Right lobe of liver (tissue), 6 donors: ENCODE data around the gene TICAM1. TPM values are rescaled to one million over a fixed set of nuclear protein-coding genes. Genes with fewer than 3 reads are reported as not detected.
"Not testable (repeated sequence)": the region's sequence is repeated elsewhere in the genome, so short reads cannot be mapped to it uniquely, and the experiment has no call there.

Experiments used
- ATAC-seq, 4 donors: fragments of 200-7000 bp; cut with Tn5 transposase; one replicate each; pipeline ENCODE4 v1.9.1; 2020; ENCODE audit warnings: mild to moderate bottlenecking in 4 of 4, moderate library complexity in 4 of 4
- DNase-seq, 3 donors: peaks; one replicate each; pipeline ENCODE4 v3.0.0-alpha.2; 2020
- H3K27ac ChIP-seq, 3 donors: fragments of 200-600 bp; one replicate each; pipeline ENCODE4 v1.8.0; 2022
- H3K27me3 ChIP-seq, 2 donors: fragments of 200-600 bp; one replicate each; pipeline ENCODE4 v1.8.0; 2022
- H3K36me3 ChIP-seq, 4 donors: fragments of 200-600 bp; sonication (generic) in 1 of 4; one replicate each; pipeline versions ENCODE4 v1.5.1 to v1.8.0; 2017 to 2022; ENCODE audit warnings: control low read depth in 1 of 4
- H3K4me1 ChIP-seq, 4 donors: fragments of 200-600 bp; sonication (generic) in 1 of 4; one replicate each; pipeline versions ENCODE4 v1.5.1 to v1.8.0; 2017 to 2022; ENCODE audit warnings: control low read depth in 1 of 4
- H3K4me3 ChIP-seq, 3 donors: fragments of 200-600 bp; one replicate each; pipeline ENCODE4 v1.8.0; 2022
- H3K9me3 ChIP-seq, 4 donors: fragments of 200-600 bp; sonication (generic) in 1 of 4; one replicate each; pipeline versions ENCODE4 v1.5.1 to v1.8.0; 2017 to 2022; ENCODE audit warnings: control low read depth in 1 of 4
- POLR2A ChIP-seq: fragments of 450-650 bp; IDR thresholded peaks from one replicate; pipeline ENCODE4 v1.6.1; 2017; ENCODE audit warnings: antibody characterized with exemption, mild to moderate bottlenecking
- WGBS: methylation state at CpG from one replicate; pipeline ENCODE4 v1.1.6; 2018; ENCODE audit warnings: low coverage, low lambda C conversion rate; ENCODE audit not compliant: insufficient coverage; ENCODE audit errors: missing lambda C conversion rate; 5-methylcytosine and 5-hydroxymethylcytosine counted together
- intact Hi-C, 2 donors: fragments of 100-400 bp; cut with DNase I; formaldehyde crosslinking; loops; one replicate each; pipeline versions ENCODE4 v1.11.2 to v1.14.1; 2022
- total RNA-seq, 6 experiments: library from RNA; depleted of rRNA in 2 of 6; stranded (reverse); fragments of >200 nt in 2 of 6; fragmentation: NEBNext Ultra II Directional in 3 of 6; extraction: Animal tissue kit (Norgen Biotek cat#: 25700) in 3 of 6; gene quantifications; one replicate each; pipeline versions ENCODE4 v1.1.0 to v1.2.4, GENCODE V29; 2016 to 2023
- TF ChIP-seq, protein P1 (sequence below), 4 donors: fragments of 200-600 bp in 3 of 4; fragments of 450-650 bp in 1 of 4; IDR thresholded peaks; one replicate each; pipeline versions ENCODE4 v1.5.1 to v1.8.0; 2016 to 2022; ENCODE audit warnings: antibody characterized with exemption in 4 of 4, mild to moderate bottlenecking in 2 of 4
- donor health status: DM: no; HTN: yes; CAD: no.
- donor health status: DM: no; HTN: no; CAD: no.
- donor health status: DM: no; HTN: no; CAD: no.
- donor health status: DM: no; HTN: yes; CAD: no.
- donor health status: DM: no; HTN: yes; CAD: no.

TICAM1 gene
- total RNA-seq, 6 experiments from 2014 or later = 6.9 to 14.6 (median 9.4) TPM

DNA sequence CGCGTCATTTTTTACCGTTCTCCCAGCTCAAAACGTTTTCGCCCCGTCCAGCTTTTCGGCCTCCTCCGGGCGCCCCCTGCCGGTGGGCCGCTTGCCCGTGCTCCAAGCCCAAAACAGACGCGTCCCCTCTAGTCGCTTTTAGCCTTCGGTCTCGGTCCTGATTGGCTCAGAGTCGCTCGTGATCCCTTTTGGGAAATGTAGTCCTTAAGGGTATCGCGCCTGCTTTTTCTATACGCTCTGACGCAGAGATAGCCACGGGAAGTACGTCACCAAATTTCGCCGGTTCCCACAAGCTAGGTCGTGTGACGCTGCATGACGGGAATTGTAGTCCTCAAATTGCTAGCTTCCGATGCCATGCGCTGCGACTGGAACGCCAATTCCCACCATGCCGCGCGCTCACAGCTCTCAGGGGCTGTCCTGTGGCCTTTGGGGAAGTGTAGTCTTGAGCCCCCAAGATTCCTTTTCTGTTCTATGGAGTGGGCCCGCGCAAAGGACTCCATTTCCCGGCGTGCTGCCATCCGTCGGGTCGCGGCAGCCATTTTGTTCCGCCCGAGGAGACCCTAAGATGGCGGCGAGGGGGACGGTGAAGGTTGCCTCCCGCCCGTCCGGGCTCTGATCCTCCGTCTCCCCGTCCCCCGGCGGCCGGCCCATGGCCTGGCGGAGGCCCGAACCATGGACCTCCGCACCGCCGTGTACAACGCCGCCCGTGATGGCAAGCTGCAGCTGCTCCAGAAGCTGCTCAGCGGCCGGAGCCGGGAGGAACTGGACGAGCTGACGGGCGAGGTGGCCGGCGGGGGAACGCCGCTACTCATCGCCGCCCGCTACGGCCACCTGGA is 40.1 kb downstream of the TICAM1 start, which contains the start of gene FEM1A:
Gene FEM1A (plus strand): TSS at position 552 of the 836 bp plus-strand sequence. CDS start 121 bp downstream, at position 673.
- intact Hi-C loops = no loop called here
- 0% methylated on average over 34 of the region's 80 CpGs for WGBS
- ATAC-seq (peak; percentile 97 to 99 (median 98)), DNase-seq (peak; percentile 99 to 100 (median 100))
- peaks cover 0 to 24% (median 11%) of the 10 kb centered on the region in 4 donors for H3K4me1 ChIP-seq
- H3K4me3 ChIP-seq = peak within 1 kb of the TSS; percentile 75 to 94 (median 80)
- peak within 1 kb of the TSS; percentile 56 to 83 (median 81) for H3K27ac ChIP-seq
- H3K27me3 ChIP-seq = no peaks in the 10 kb centered on the region
- peaks cover 0 to 12% (median 5%) of the 10 kb centered on the region in 4 donors for H3K36me3 ChIP-seq
- no peaks in the 10 kb centered on the region for H3K9me3 ChIP-seq
- TF ChIP-seq, protein P1, sequence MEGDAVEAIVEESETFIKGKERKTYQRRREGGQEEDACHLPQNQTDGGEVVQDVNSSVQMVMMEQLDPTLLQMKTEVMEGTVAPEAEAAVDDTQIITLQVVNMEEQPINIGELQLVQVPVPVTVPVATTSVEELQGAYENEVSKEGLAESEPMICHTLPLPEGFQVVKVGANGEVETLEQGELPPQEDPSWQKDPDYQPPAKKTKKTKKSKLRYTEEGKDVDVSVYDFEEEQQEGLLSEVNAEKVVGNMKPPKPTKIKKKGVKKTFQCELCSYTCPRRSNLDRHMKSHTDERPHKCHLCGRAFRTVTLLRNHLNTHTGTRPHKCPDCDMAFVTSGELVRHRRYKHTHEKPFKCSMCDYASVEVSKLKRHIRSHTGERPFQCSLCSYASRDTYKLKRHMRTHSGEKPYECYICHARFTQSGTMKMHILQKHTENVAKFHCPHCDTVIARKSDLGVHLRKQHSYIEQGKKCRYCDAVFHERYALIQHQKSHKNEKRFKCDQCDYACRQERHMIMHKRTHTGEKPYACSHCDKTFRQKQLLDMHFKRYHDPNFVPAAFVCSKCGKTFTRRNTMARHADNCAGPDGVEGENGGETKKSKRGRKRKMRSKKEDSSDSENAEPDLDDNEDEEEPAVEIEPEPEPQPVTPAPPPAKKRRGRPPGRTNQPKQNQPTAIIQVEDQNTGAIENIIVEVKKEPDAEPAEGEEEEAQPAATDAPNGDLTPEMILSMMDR (IDR thresholded peaks at IDR 0.05) = peak; percentile 98 to 100 (median 100)
- peak; percentile 67 for TF ChIP-seq POLR2A

DNA sequence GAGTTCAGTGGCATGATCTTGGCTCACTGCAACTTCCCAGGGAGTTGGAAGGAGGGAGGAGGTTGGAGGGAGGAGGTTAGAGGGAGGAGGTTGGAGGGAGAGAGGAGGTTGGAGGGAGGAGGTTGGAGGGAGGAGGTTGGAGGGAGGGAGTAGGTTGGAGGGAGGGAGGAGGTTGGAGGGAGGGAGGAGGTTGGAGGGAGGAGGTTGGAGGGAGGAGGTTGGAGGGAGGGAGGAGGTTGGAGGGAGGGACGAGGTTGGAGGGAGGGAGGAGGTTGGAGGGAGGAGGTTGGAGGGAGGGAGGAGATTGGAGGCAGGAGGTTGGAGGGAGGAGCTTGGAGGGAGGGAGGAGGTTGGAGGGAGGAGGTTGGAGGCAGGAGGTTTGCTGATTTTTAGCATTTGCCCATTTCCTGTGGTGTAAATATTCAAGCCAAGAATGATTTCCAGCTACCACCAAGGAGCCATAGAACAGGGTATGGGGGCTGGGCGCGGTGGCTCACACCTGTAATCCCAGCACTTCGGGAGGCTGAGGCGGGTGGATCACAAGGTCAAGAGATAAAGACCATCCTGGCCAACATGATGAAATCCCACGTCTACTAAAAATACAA is 45.0 kb downstream of the TICAM1 start:
- H3K4me3 ChIP-seq, H3K27ac ChIP-seq, H3K4me1 ChIP-seq, ATAC-seq, H3K27me3 ChIP-seq, DNase-seq, H3K36me3 ChIP-seq, H3K9me3 ChIP-seq: not testable (repeated sequence)
- WGBS = 67% methylated on average over 6 of the region's 6 CpGs
- intact Hi-C loops = loop anchor here in 1 of 2 donors (5.0 kb wide), 1 partner anchor 49 kb away; no protein-coding TSS in a partner anchor

GRCh38 chr19:4781801-4782200 is 49.7 kb downstream of the TICAM1 start:
- WGBS = 65% methylated on average over 3 of the region's 3 CpGs
- Histone ChIP-seq H3K9me3 (no peaks in the 10 kb centered on the region), H3K27ac (no peak overlapping the region), H3K27me3 (no peaks in the 10 kb centered on the region), H3K4me3 (no peak overlapping the region), H3K36me3 (no peaks in the 10 kb centered on the region), H3K4me1 (no peaks in the 10 kb centered on the region)
- no peak for TF ChIP-seq POLR2A
- DNase-seq (no peak), ATAC-seq (no peak)
- intact Hi-C loops = loop anchor here in 1 of 2 donors (5.0 kb wide), 1 partner anchor 44 kb away; no protein-coding TSS in a partner anchor

GRCh38 chr19:4780860-4781259 is 50.7 kb downstream of the TICAM1 start:
- 61% methylated on average over 4 of the region's 6 CpGs for WGBS
- H3K36me3 ChIP-seq = no peaks in the 10 kb centered on the region
- H3K27me3 ChIP-seq = no peaks in the 10 kb centered on the region
- H3K27ac ChIP-seq = no peak overlapping the region
- H3K4me1 ChIP-seq = no peaks in the 10 kb centered on the region
- H3K9me3 ChIP-seq = no peaks in the 10 kb centered on the region
- ATAC-seq (no peak), DNase-seq (no peak)
- intact Hi-C loops = loop anchor here in 1 of 2 donors (5.0 kb wide), 1 partner anchor 44 kb away; no protein-coding TSS in a partner anchor
- H3K4me3 ChIP-seq = no peak overlapping the region
- no peak for TF ChIP-seq POLR2A
- TF ChIP-seq, protein P1 (IDR thresholded peaks at IDR 0.05) = no peak

GRCh38 chr19:4778124-4778523 is 53.4 kb downstream of the TICAM1 start:
- ATAC-seq, H3K9me3 ChIP-seq, H3K27me3 ChIP-seq, H3K4me1 ChIP-seq, H3K4me3 ChIP-seq, intact Hi-C loops, H3K27ac ChIP-seq, H3K36me3 ChIP-seq, DNase-seq: not testable (repeated sequence)
- 57% methylated on average over 5 of the region's 5 CpGs for WGBS
